Activated CD8-positive, alpha-beta T cell treated with anti-CD3 and anti-CD28 coated beads, Interleukin-2, amount 10 ng/mL, durations not matched to agents 7 days and 5 days (primary cell): ENCODE results near the gene POLR2H. TPM values are rescaled to one million over a fixed set of nuclear protein-coding genes. Genes with fewer than 3 reads are reported as not detected.
A peak's percentile ranks its signal among the peaks of the same experiment; 100 is the strongest.

Source experiments
- ATAC-seq: fragments of 150-1000 bp; cut with Tn5 transposase; one replicate; pipeline ENCODE4 v1.10.0; 2021; ENCODE audit warnings: moderate library complexity
- CTCF ChIA-PET: fragments of 350-600 bp; sonication (Branson Sonifier 250); formaldehyde crosslinking; loops from one replicate; lab custom pipeline; 2021; ENCODE audit warnings: antibody characterized with exemption; lab: Charles Lee
- POLR2A ChIA-PET: fragments of 350-600 bp; sonication (Branson Sonifier 250); formaldehyde crosslinking; loops from one replicate; lab custom pipeline; 2021; ENCODE audit warnings: antibody characterized with exemption; lab: Charles Lee
- DNase-seq: peaks from one replicate; pipeline ENCODE4 v3.0.0-alpha.2; 2020
- H3K27ac Mint-ChIP-seq: one replicate; pipeline ENCODE4 v1.8.0; 2021; ENCODE audit warnings: mild to moderate bottlenecking, mixed read lengths
- H3K27me3 Mint-ChIP-seq: one replicate; pipeline ENCODE4 v1.8.0; 2021; ENCODE audit warnings: low read depth, mixed read lengths
- H3K36me3 Mint-ChIP-seq: one replicate; pipeline ENCODE4 v1.8.0; 2021; ENCODE audit warnings: low read depth, mixed read lengths
- H3K4me1 Mint-ChIP-seq: one replicate; pipeline ENCODE4 v1.8.0; 2021; ENCODE audit warnings: low read depth, mixed read lengths
- H3K4me3 Mint-ChIP-seq: one replicate; pipeline ENCODE4 v1.8.0; 2021; ENCODE audit warnings: mild to moderate bottlenecking, mixed read lengths
- H3K9me3 Mint-ChIP-seq: one replicate; pipeline ENCODE4 v1.8.0; 2022; ENCODE audit warnings: mixed read lengths; ENCODE audit not compliant: insufficient read depth
- total RNA-seq, 2 experiments: library from RNA; stranded (reverse); gene quantifications; one replicate each; pipeline ENCODE4 v1.2.3, GENCODE V29; 2021

POLR2H gene
- total RNA-seq, 2 experiments from 2014 or later: 101 to 103 TPM

DNA sequence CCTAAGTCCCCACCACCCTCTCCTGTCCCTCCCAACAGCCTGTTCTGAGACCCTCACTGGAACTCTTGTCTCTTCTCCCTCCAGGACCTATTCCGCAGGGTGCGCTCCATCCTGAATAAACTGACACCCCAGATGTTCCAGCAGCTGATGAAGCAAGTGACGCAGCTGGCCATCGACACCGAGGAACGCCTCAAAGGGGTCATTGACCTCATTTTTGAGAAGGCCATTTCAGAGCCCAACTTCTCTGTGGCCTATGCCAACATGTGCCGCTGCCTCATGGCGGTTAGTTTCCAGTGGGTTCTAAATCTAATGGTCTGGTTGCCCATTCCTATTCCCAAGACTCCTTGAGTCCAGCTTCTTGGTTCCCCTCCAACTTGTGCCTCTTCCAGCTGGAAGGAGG, 37.8 kb upstream of the POLR2H start:
- ChIA-PET CTCF (no interaction called here), POLR2A (interaction anchor here (1.1 kb wide), 1 partner anchor 30 kb away, joined by 3 read pairs; no protein-coding TSS in a partner anchor)
- Mint-ChIP-seq H3K4me1 (peaks cover 10% of the 10 kb centered on the region), H3K9me3 (no peaks in the 10 kb centered on the region), H3K27ac (no peak overlapping the region), H3K4me3 (no peak overlapping the region), H3K36me3 (peaks cover 87% of the 10 kb centered on the region), H3K27me3 (no peaks in the 10 kb centered on the region)
- no peak for DNase-seq
- ATAC-seq: no peak

DNA sequence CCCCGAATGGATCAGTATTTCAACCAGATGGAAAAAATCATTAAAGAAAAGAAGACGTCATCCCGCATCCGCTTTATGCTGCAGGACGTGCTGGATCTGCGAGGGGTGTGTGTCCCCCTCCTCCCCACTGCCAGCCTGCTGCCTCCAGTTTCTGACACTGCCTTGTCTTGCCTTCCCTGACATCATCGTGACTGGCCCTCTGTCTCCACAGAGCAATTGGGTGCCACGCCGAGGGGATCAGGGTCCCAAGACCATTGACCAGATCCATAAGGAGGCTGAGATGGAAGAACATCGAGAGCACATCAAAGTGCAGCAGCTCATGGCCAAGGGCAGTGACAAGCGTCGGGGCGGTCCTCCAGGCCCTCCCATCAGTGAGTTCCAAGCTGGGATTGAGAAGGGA, 36.2 kb upstream of the POLR2H start:
- POLR2A ChIA-PET: no interaction called here
- Mint-ChIP-seq H3K9me3 (no peaks in the 10 kb centered on the region), H3K27ac (no peak overlapping the region), H3K27me3 (no peaks in the 10 kb centered on the region), H3K4me1 (peaks cover 2% of the 10 kb centered on the region), H3K36me3 (peaks cover 91% of the 10 kb centered on the region), H3K4me3 (no peak overlapping the region)
- no peak for ATAC-seq
- no peak for DNase-seq
- CTCF ChIA-PET: no interaction called here

DNA sequence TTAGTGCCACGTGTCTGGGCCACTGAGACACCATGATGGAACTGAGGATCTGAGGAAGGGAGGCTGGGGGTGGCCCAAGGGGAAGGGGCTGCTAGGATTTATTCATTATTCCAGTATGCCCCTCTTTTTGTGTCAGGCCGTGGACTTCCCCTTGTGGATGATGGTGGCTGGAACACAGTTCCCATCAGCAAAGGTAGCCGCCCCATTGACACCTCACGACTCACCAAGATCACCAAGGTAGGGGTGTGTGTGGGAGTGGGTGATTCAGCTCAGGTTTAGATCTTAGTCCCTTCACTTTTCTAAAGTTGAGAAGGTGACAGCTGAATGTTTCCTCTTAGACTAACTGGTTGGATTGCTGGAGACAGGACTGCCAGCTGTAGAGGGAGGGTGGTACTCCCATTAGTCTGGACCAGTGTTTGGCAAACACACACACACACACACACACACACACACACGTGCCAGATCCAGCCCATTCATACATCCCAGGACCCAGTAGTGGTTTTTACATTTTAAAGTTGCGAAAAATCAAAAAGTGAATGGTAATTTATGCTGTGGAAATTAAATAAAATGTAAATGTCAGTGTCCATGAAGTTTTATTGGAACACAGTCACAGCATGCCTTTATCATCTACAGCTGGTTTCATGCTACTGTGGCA, 35.7 kb upstream of the POLR2H start:
- Mint-ChIP-seq H3K27ac (no peak overlapping the region), H3K4me3 (no peak overlapping the region), H3K9me3 (no peaks in the 10 kb centered on the region), H3K27me3 (no peaks in the 10 kb centered on the region), H3K36me3 (peaks cover 90% of the 10 kb centered on the region), H3K4me1 (peaks cover 2% of the 10 kb centered on the region)
- ChIA-PET POLR2A (no interaction called here), CTCF (no interaction called here)
- DNase-seq (no peak), ATAC-seq (no peak)

DNA sequence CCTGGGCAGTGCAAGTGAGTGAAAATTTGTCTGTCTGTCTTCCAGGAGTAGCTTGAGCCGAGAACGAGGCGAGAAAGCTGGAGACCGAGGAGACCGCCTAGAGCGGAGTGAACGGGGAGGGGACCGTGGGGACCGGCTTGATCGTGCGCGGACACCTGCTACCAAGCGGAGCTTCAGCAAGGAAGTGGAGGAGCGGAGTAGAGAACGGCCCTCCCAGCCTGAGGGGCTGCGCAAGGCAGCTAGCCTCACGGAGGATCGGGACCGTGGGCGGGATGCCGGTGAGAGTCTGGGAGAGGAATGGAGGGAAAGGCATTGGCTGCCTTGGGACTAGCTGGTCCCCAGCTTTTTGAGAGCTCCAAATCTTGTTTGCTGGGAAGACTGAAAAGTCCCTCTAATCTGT, 34.3 kb upstream of the POLR2H start:
- POLR2A ChIA-PET: interaction anchor here (0.6 kb wide), 2 partner anchors 9 to 10 kb away, joined by 3 read pairs; partner anchors contain the start of gene FAM131A
- DNase-seq (no peak), ATAC-seq (no peak)
- Mint-ChIP-seq H3K4me3 (no peak overlapping the region), H3K9me3 (no peaks in the 10 kb centered on the region), H3K36me3 (peaks cover 89% of the 10 kb centered on the region), H3K27ac (no peak overlapping the region), H3K27me3 (no peaks in the 10 kb centered on the region), H3K4me1 (peaks cover 6% of the 10 kb centered on the region)
- CTCF ChIA-PET: interaction anchor here (0.8 kb wide), 1 partner anchor 27 kb away, joined by 4 read pairs; no protein-coding TSS in a partner anchor

DNA sequence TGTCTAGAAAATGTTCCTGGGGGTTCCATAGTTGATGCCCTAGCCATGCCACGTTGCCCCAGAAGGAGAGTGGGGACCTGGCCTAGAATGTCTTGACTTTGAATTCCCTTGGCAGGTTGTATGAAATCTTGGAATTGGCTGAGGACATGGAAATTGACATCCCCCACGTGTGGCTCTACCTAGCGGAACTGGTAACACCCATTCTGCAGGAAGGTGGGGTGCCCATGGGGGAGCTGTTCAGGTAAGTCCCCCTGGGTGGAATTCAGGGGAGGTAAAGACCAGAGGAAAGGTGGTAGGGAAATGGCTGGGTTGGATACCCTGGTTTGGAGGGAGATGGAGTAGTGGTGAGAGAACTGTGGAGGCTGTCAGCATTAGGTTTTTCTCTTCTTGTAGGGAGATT, 33.0 kb upstream of the POLR2H start:
- no peak overlapping the region for H3K4me3 Mint-ChIP-seq
- peaks cover 19% of the 10 kb centered on the region for H3K4me1 Mint-ChIP-seq
- no peaks in the 10 kb centered on the region for H3K27me3 Mint-ChIP-seq
- no peaks in the 10 kb centered on the region for H3K9me3 Mint-ChIP-seq
- POLR2A ChIA-PET: interaction anchor here (0.9 kb wide), 1 partner anchor 8 kb away, joined by 3 read pairs; no protein-coding TSS in a partner anchor
- peaks cover 90% of the 10 kb centered on the region for H3K36me3 Mint-ChIP-seq
- H3K27ac Mint-ChIP-seq: peak overlapping the region; percentile 18
- CTCF ChIA-PET: no interaction called here
- ATAC-seq (no peak), DNase-seq (no peak)

DNA sequence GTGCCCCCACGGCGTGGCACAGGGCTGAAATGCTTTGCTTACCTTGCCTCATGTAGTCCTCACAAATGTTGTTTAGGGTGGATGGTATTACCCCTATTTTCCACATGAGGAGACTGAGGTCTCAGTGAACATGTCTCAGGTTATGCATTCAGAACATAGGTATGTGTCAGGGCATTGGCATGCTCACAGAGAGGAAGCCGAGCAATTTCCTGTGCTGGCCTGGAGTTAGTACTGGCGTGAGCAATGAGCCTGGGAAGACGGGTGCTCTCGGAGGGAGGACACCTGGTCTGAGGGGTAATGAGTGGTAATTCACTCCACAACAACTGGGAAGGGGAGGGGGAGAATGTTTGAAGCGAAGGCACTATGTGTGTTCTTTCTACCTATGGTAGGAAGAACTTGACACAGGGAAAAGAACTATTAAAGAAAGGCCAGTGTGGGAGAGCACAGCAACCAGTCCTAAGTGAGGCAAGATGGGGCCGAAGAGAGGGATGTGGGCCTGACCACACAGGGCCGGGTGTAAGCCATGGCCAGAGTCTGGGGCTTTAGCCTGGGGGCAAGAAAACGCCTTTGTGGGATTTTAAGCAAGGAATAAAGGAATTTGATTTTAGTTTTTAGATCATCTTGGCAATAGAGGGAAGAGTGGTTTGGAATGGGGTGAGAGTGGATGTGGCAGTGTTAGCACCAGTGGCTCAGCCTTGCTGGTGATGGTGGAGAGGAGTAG, 29.0 kb upstream of the POLR2H start:
- ChIA-PET CTCF (no interaction called here), POLR2A (no interaction called here)
- peaks cover 43% of the 10 kb centered on the region for H3K4me1 Mint-ChIP-seq
- no peak for DNase-seq
- H3K27me3 Mint-ChIP-seq: no peaks in the 10 kb centered on the region
- no peak for ATAC-seq
- H3K9me3 Mint-ChIP-seq: no peaks in the 10 kb centered on the region
- no peak overlapping the region for H3K4me3 Mint-ChIP-seq
- H3K36me3 Mint-ChIP-seq: peaks cover 68% of the 10 kb centered on the region
- H3K27ac Mint-ChIP-seq: peak overlapping the region; percentile 81

DNA sequence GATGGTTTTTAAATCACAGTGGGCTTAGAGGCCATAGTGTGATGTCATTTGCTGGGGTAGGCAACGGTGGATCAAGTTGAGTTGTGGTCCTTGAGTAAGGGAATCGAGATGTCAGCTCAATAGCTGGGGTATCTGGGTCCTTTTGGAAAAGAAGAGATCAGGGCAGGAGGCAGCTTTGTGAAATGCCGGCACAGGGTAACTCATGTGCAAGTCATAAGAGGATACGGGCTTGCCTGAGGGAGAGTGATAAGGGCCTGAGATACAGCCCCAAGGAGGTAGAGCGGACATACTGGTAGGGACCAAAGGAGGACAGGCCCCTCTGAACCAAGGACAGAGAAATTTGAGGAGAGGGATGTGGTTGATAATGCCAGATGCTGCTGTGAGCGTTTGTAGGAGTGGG, 28.3 kb upstream of the POLR2H start:
- DNase-seq: no peak
- POLR2A ChIA-PET: no interaction called here
- H3K4me3 Mint-ChIP-seq: no peak overlapping the region

DNA sequence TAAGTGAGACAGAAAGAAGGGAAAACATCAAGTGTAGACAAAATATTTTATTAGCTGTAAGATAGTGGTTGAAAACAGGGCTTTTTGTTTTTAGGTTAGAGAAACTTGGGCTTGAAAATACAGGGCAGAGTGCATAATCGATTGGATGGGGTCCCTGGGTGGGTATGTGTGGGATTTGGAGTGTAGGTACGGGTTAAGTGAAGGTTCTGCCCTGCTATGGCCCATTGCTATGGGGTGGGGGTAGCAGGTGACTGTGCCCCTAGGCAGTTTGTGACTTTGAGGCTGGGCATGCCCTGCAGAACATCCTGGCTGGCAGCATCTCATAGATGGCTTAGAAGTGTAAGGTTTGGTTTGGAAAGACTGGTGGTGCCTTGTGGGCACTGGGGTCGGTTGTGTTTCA, 27.8 kb upstream of the POLR2H start:
- ChIA-PET CTCF (interaction anchor here (0.7 kb wide), 1 partner anchor 199 kb away, joined by 3 read pairs; no protein-coding TSS in a partner anchor), POLR2A (no interaction called here)
- peaks cover 43% of the 10 kb centered on the region for H3K4me1 Mint-ChIP-seq
- H3K9me3 Mint-ChIP-seq: no peaks in the 10 kb centered on the region
- peaks cover 56% of the 10 kb centered on the region for H3K36me3 Mint-ChIP-seq
- ATAC-seq (no peak), DNase-seq (no peak)
- peak overlapping the region; percentile 81 for H3K27ac Mint-ChIP-seq
- H3K27me3 Mint-ChIP-seq: no peaks in the 10 kb centered on the region
- H3K4me3 Mint-ChIP-seq: no peak overlapping the region

More for the DNA sequence above, 28.3 kb upstream of the POLR2H start:
- Mint-ChIP-seq H3K4me1 (peaks cover 43% of the 10 kb centered on the region), H3K36me3 (peaks cover 62% of the 10 kb centered on the region), H3K9me3 (no peaks in the 10 kb centered on the region), H3K27me3 (no peaks in the 10 kb centered on the region), H3K27ac (peak overlapping the region; percentile 81)
- CTCF ChIA-PET: interaction anchor here (0.7 kb wide), 1 partner anchor 199 kb away, joined by 3 read pairs; no protein-coding TSS in a partner anchor
- no peak for ATAC-seq

DNA sequence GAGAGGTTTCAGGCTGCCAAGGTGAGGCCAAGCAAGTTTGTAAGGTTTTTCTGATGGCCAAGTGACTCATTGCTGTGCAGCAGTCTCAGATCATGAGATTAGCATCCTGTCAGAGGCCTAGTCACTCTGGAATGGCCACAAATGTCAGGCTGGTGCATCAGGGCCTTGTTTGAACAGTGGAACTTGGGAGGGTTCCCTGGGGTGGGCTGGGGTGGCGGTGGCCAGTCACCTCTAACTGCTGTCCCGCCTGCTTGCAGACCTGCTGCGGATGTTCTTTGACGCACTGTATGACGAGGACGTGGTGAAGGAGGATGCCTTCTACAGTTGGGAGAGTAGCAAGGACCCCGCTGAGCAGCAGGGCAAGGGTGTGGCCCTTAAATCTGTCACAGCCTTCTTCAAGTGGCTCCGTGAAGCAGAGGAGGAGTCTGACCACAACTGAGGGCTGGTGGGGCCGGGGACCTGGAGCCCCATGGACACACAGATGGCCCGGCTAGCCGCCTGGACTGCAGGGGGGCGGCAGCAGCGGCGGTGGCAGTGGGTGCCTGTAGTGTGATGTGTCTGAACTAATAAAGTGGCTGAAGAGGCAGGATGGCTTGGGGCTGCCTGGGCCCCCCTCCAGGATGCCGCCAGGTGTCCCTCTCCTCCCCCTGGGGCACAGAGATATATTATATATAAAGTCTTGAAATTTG, 26.9 kb upstream of the POLR2H start:
- peak overlapping the region; percentile 81 for H3K27ac Mint-ChIP-seq
- peaks cover 49% of the 10 kb centered on the region for H3K36me3 Mint-ChIP-seq
- peaks cover 43% of the 10 kb centered on the region for H3K4me1 Mint-ChIP-seq
- peak overlapping the region; percentile 22 for H3K4me3 Mint-ChIP-seq
- no peaks in the 10 kb centered on the region for H3K27me3 Mint-ChIP-seq
- ChIA-PET POLR2A (no interaction called here), CTCF (interaction anchor here (1.3 kb wide), 1 partner anchor 19 kb away, joined by 6 read pairs; no protein-coding TSS in a partner anchor)
- peak; percentile 32 for ATAC-seq
- no peaks in the 10 kb centered on the region for H3K9me3 Mint-ChIP-seq
- DNase-seq: peak; percentile 54

DNA sequence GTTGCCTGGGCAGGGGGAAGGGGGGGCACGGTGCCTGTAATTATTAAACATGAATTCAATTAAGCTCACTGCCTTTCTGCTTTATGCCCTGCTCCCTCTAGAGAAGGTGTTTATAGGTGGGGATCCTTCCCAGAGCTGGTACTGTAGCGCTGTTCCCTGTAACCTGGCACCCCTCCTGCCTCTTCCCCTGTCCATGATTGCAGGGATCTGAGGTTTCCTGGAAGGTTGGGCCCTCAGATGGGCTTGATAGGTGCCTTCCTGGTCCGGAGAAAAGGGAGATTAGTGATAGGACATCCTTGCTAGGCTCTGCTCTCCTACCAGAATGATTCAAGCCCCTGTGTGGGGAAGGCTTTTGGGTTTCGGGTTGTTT, 26.2 kb upstream of the POLR2H start:
- CTCF ChIA-PET: interaction anchor here (1.3 kb wide), 1 partner anchor 18 kb away, joined by 6 read pairs; no protein-coding TSS in a partner anchor
- Mint-ChIP-seq H3K4me3 (peak overlapping the region; percentile 77), H3K9me3 (no peaks in the 10 kb centered on the region), H3K4me1 (peaks cover 43% of the 10 kb centered on the region), H3K27ac (peak overlapping the region; percentile 87), H3K36me3 (peaks cover 45% of the 10 kb centered on the region), H3K27me3 (no peaks in the 10 kb centered on the region)
- DNase-seq (no peak), ATAC-seq (no peak)
- POLR2A ChIA-PET: no interaction called here

DNA sequence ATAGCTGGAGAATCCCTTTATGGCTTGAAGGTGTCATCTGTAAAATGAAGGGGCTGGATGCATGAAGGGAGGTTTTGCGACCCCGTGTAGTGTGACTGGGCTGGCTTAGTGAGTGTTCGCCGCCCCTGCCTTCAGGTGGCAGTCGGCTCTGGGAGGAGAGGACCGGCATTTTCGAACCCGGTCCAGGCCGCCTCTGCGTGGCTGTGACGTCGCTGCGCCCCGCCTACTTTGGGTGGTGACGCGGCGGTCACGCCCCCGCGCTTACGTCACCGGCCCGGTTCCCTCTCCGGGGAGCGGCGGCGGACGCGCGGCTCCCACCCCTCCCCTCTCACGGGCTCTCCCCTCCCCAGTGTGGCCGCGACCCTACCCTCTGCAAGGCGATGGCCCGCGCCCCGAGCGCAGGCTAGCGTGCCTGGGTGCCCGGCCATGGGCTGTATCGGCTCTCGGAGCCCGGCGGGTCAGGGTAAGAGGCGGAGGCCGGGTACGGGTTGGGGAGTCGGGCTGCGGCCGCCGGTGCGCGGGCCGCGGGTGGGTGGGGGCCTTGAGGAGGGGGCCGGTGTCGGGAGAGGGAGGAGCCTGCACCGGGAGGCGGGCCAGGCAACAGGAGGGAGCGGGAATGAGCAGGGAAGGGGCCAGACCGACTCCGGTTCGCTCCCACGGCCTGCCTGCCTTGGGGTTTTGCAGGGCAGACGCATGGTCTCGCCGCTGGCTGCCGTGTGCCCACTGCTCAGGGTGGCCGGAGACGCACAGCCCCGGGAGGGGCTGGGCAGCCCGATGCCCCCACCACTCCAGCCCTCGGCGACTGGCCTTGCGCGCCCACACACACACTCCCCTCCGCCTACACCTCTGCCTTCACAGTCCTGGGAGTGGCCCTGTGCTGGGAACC, 25.6 kb upstream of the POLR2H start:
- peak overlapping the region; percentile 87 for H3K27ac Mint-ChIP-seq
- CTCF ChIA-PET: interaction anchor here (1.2 to 1.5 kb wide), 3 partner anchors 10 to 18 kb away, joined by 4 to 6 read pairs (median 4); no protein-coding TSS in a partner anchor
- peaks cover 48% of the 10 kb centered on the region for H3K4me1 Mint-ChIP-seq
- POLR2A ChIA-PET: no interaction called here
- peak overlapping the region; percentile 77 for H3K4me3 Mint-ChIP-seq
- ATAC-seq: peak; percentile 71
- peak; percentile 86 for DNase-seq
- H3K36me3 Mint-ChIP-seq: peaks cover 40% of the 10 kb centered on the region
- no peaks in the 10 kb centered on the region for H3K9me3 Mint-ChIP-seq
- H3K27me3 Mint-ChIP-seq: no peaks in the 10 kb centered on the region
